Renal cortex interstitium (tissue), 15 donors: ENCODE results near the gene SLC35B4. TPM values are rescaled to one million over a fixed set of nuclear protein-coding genes. Genes with fewer than 3 reads are reported as not detected.
A peak's percentile ranks its signal among the peaks of the same experiment; 100 is the strongest.

Source experiments
- DNase-seq, 11 donors: peaks; one replicate each; pipeline ENCODE4 v3.0.0-alpha.2; 2013; ENCODE audit warnings: low read depth in 9 of 11, low spot score in 4 of 11; ENCODE audit errors: extremely low read depth in 1 of 11
- long read RNA-seq, 16 experiments: transcript quantifications; one replicate each; lab custom pipeline, GENCODE V29; 2026
- polyA plus RNA-seq, 3 donors: library from polyadenylated mRNA; unstranded; fragments of 120-200 nt; gene quantifications; one replicate each; pipeline ENCODE4 v1.2.1, GENCODE V29; 2013; ENCODE audit not compliant: insufficient read length in 3 of 3

Gene SLC35B4, protein sequence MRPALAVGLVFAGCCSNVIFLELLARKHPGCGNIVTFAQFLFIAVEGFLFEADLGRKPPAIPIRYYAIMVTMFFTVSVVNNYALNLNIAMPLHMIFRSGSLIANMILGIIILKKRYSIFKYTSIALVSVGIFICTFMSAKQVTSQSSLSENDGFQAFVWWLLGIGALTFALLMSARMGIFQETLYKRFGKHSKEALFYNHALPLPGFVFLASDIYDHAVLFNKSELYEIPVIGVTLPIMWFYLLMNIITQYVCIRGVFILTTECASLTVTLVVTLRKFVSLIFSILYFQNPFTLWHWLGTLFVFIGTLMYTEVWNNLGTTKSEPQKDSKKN
- 10 to 100 TPM; 26.3 to 30.1 (median 29.7) TPM for polyA plus RNA-seq
- long read RNA-seq, donor 1, full-length matches to known transcripts: 2 of 2 reads
- long read RNA-seq, donor 1, partial matches to known transcripts: 0 of 2 reads
- long read RNA-seq, donor 1, other reads (novel, unspliced or antisense): 0 of 2 reads
- long read RNA-seq, donor 2, full-length matches to known transcripts: 7 of 7 reads
- long read RNA-seq, donor 2, partial matches to known transcripts: 0 of 7 reads
- long read RNA-seq, donor 2, other reads (novel, unspliced or antisense): 0 of 7 reads
- long read RNA-seq, donor 3, full-length matches to known transcripts: 2 of 2 reads
- long read RNA-seq, donor 3, partial matches to known transcripts: 0 of 2 reads
- long read RNA-seq, donor 3, other reads (novel, unspliced or antisense): 0 of 2 reads
- long read RNA-seq, donor 4, full-length matches to known transcripts: 6 of 6 reads
- long read RNA-seq, donor 4, partial matches to known transcripts: 0 of 6 reads
- long read RNA-seq, donor 4, other reads (novel, unspliced or antisense): 0 of 6 reads
- long read RNA-seq, donor 5: 0 reads
- long read RNA-seq, donor 6, full-length matches to known transcripts: 6 of 6 reads
- long read RNA-seq, donor 6, partial matches to known transcripts: 0 of 6 reads
- long read RNA-seq, donor 6, other reads (novel, unspliced or antisense): 0 of 6 reads
- long read RNA-seq, donor 7, full-length matches to known transcripts: 10 of 10 reads
- long read RNA-seq, donor 7, partial matches to known transcripts: 0 of 10 reads
- long read RNA-seq, donor 7, other reads (novel, unspliced or antisense): 0 of 10 reads
- long read RNA-seq, donor 8: 0 reads
- long read RNA-seq, donor 9, full-length matches to known transcripts: 4 of 4 reads
- long read RNA-seq, donor 9, partial matches to known transcripts: 0 of 4 reads
- long read RNA-seq, donor 9, other reads (novel, unspliced or antisense): 0 of 4 reads
- long read RNA-seq, donor 10: 0 reads
- long read RNA-seq, donor 11, full-length matches to known transcripts: 4 of 4 reads
- long read RNA-seq, donor 11, partial matches to known transcripts: 0 of 4 reads
- long read RNA-seq, donor 11, other reads (novel, unspliced or antisense): 0 of 4 reads
- long read RNA-seq, donor 12, full-length matches to known transcripts: 1 of 1 reads
- long read RNA-seq, donor 12, partial matches to known transcripts: 0 of 1 reads
- long read RNA-seq, donor 12, other reads (novel, unspliced or antisense): 0 of 1 reads
- long read RNA-seq, donor 13: 0 reads
- long read RNA-seq, donor 14, full-length matches to known transcripts: 5 of 5 reads
- long read RNA-seq, donor 14, partial matches to known transcripts: 0 of 5 reads
- long read RNA-seq, donor 14, other reads (novel, unspliced or antisense): 0 of 5 reads
- long read RNA-seq, donor 15, full-length matches to known transcripts: 1 of 1 reads
- long read RNA-seq, donor 15, partial matches to known transcripts: 0 of 1 reads
- long read RNA-seq, donor 15, other reads (novel, unspliced or antisense): 0 of 1 reads
- long read RNA-seq, donor 16, full-length matches to known transcripts: 12 of 17 reads
- long read RNA-seq, donor 16, partial matches to known transcripts: 5 of 17 reads
- long read RNA-seq, donor 16, other reads (novel, unspliced or antisense): 0 of 17 reads

DNA sequence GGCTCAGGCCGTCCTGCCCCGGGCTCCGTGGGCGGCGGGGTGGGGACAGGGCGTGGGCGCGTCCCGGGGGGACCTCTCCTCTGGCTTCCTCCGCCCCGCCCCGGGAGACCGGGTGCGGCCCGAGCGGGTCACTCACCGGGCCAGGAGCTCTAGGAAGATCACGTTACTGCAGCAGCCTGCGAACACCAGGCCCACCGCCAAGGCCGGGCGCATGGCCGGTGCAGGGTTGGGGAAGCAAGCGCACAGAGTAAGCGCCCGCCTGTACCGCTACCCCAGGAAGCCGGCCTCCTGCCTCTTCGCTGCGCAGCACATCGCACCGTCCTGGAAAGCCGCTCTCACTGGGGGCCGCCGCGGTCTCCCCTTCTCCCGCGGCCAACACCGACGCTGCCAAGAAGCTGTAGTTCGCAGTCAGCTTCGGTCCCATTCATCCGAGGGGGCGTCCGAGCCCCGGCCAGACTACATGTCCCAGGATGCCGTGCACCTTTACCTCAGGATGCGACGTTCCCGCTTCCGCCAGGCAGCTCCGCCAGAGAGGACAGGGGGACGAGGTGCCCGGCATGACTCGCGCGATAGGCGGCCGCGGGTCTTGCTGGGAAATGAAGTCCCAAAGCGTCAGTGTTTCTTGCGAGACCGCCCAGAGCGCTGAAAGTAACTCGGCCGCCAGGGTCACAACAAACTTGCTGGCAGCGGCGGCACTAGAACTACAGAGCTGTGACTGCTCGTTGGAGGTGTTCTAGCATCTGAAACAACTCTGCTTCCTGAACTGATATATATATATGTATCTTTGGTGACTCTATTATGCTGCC lies at the start of gene SLC35B4:
Gene SLC35B4, minus strand, starts transcription at position 392 of the 806 bp plus-strand sequence. Its CDS starts 179 bp downstream, at position 213.
- DNase-seq: peak; percentile 85 to 97 (median 94)

DNA sequence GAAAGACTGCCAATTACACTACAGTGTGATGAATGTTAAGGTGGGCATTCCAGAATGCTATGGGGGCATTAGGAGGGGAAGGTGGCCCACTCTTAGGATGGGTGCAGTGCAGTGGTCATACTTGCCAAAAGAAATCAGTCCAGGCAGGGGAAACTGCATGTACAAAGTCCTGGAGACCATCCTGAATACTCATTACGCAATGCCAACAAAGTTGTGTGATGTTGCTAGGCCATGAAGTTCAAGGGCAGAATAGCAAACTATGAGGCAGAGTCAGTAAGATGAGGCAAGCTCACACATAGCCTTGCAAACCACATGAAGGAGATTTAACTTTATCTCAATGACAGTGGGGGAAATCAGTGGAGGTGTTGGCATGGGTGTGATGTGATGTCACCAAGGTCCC lies 49.8 kb upstream of the SLC35B4 start:
- no peak for DNase-seq

DNA sequence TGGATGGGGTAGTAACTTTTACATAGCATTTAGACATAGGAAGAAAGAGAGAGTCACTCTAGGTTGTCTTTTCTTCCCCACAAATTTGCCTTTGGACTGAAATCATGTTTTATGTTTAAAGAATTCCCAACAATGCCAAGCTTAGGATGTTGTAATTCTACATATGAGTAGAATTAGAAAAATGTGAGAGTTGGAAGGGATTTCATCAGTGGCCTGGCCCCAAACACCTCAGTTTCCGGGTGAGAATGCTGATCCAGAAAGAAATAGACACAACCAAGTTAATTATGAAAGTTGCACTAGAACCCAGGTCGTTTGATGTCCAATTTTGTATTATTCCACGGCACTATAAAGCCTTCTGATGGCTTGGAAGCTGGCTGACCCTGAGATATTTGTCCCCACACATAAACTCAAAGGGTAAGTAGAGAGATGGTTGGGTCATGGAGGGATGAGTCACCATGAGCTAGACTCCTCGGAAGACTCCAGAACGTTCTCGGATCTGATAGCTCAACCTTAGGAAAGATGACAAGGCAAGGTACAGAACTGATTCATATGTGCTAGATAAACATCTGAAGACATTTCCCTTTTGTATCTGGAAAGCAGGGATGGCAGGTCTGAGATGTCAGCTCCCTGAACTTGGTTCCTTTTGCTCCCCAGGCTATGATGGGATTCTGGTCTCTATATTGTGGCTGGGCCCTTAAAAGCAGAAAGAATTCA lies 48.8 kb upstream of the SLC35B4 start:
- DNase-seq: no peak

DNA sequence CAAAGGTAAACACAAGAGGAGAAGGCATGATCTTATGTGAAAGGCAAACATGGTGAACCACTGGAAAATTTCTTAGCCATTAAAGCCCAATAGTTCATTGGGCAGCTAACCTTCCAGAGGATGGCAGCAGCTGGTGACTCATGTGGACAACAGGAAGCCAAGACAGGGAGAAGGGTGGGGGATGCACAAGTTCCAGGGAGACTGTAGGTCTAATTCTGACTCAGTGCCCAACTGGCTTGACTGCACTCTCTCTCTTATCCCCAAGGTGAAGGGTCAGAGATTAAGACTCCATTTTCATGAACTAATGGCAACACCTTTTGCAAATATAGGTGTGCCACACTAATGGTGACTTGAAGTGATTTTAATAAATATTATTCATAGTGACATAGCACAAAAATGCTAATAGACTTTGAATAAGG lies 47.9 kb upstream of the SLC35B4 start:
- no peak for DNase-seq

DNA sequence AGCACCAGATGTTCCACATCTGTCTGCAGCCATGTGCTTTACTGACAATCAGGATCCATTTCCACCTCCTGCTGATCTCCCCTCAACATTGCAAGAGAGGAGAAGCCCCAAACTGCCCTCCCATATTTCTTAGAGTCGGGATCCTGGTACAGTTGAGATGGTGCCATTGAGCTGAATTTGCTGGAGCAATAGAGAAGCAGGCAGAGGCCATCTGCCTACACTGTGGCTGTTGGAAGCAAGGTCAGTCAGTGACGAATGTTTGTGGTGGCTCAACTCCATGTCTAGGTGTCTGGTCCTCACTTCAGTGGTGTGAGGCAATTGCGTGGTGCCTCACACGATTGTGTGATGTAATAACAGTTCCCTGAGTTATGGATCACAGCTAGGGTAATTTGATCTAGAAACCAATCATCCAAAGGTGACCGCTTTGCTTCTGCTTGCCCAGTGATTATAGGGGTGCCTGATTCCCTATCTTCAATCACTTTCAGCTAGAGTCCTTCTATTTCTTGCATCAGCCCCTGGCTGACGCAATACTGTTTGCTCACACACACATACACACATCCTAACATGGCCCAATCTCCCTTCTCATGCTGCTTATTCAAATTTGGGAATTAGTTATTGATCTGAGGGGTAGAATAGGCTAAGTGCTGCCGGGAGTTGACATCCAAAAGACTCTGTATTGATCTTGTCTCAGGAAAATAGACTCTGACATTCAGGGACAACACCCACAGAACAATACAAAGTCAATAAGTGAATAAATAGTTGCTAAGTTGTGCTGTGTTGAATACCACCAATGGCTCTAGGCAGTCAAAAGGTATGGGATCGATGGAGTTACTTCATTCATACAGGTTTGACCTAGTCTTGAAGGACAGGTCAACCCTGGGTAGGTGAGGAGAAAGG lies 46.1 kb upstream of the SLC35B4 start:
- DNase-seq: no peak

DNA sequence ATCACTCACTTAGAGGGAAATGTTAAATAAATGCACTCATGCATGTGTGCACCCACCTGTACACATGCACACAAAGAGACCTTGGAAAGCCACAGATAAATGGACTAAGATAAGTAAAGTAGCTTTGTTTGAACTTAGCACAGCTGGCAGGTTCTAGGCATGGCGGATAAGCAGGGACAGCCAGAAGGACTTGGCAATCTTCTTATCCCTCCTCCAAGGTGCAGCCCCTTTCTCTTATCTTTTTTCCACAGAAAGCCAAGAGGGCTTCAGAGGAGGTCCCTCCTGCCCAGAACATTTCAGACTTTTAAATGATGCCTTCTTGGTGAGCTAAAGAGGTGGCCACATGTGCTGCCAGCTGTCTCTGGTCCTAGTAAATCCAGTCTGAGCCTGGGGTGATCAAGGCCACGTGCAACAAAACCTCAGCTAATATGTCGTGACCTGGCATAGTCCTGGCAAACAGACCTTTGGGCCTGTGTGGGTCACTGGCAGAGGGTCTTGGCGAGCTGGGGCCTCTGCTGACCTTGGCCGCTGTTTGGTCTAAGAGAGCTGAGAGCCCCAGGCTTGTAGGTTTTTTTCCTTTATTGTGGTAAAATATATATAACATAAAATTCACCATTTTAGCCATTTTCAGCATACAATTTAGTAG lies 43.2 kb upstream of the SLC35B4 start:
- no peak for DNase-seq

DNA sequence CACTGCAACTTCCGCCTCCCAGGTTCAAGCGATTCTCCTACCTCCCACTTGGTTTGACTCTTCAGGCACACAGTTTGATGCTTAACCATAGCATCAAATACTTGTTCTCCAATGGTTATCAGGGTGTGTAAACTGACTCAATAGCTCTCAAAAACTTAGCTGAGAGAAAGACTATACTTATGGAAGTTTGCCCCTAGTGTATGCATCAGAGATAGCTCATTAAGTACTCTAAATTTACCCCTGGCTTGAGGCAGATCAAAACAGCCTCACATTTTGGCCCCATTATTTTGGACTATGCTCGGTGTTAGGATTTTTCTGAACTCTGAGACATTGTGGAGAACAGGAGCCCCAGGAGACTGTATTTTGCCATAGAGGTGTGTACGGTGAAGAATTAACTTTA lies 40.8 kb upstream of the SLC35B4 start:
- no peak for DNase-seq

DNA sequence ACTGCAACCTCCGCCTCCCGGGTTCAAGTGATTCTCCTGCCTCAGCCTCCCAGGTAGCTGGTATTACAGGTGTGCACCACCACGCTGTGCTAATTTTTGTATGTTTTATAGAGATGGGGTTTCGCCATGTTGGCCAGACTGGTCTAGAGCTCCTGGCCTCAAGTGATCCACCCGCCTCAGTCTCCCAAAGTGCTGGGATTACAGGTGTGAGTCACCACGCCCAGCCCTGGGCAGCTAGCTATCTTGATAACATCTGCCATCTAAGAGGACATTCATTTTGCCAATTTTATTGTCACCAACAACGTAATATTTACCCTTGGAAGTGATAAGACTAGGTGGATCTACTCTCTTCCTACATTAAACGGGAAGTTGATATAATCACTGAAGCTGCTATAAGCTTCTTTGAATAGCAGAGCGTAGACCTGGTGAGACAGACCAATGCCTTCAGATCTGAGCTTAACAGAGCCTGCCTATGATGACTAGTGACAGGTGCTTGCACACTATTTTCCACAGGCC lies 39.7 kb upstream of the SLC35B4 start:
- DNase-seq: no peak

DNA sequence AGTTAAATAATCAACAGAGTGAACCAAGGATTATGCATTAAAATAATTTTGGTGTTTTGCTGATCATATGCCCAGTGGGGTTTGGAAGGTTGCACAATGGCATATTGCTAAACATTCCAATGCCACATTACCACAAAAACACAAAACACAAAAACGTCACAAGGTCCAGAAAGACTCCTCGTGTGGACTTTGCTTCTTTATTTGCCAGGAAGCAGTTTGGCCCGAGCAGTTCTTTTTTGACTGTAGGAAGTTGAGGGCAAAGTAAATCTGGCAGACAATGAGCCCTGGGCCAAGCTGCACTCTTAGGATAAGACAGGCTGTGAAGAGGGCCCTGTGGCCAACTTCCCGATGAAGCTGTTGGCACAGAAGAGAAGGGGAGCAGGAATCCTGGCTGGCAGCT lies 39.2 kb upstream of the SLC35B4 start:
- DNase-seq: peak in 1 of 11 donors; percentile 27

DNA sequence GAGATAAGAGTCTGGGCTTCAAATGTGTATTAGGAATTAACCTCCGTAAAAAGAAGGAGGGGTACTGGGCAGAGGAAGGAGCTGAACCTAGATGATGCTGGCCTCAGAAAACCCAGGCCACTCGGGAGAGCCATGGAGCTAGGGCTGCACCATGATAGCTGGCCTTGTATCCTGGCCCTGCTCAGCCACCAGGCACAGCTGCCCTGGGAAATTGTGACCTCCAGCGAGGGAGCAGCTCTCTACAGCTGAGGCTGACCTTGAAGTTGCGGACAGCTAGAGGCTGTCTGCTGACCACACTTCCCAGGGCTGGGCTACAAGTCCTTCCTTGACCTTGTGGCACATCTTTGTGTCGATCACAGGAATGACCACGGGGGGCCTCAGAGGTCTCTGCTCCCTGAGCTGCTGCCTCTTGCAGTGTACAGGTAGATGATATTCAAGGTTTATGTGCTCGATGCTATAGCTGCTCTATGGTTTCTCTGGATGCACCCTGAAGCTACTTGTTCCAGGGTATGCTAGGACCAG lies 38.3 kb upstream of the SLC35B4 start:
- no peak for DNase-seq

DNA sequence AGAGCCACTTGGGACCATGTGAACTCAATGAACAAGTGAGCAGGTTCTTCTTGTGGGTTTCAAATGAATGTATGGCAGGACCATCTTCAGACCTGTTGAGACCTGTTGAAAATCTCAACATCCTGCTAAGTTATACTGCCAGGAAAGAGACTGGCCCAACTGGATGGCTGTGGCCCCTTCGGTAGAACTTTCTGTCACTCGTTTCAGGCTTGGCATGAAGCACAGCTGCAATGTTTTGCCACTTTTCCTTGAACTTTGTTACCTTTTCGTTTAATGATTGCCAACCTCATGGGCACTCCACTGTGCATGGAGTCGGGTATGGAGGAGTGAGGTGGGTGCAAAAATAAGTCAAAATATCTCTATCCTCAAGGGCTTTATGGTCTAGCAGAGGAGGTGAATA lies 36.7 kb upstream of the SLC35B4 start:
- no peak for DNase-seq

DNA sequence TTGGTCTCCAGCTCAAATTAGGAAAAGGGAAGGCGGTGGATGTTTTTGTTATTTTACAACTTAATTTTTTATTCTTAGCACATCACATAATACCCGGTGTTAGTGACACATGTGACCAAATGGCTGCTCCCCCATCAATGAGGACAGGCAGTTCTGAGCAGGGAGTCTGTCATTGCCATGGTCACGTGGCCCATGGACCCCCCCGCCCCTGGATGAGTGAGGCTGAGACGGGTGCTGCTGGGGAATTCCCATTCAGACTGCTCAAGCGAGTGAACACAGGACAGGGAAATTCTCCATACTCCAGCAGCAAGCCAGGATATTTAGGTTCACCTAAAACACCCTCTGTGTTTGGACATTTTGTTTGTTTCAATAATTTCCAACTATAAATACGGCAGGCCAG lies 34.7 kb upstream of the SLC35B4 start:
- DNase-seq: no peak

DNA sequence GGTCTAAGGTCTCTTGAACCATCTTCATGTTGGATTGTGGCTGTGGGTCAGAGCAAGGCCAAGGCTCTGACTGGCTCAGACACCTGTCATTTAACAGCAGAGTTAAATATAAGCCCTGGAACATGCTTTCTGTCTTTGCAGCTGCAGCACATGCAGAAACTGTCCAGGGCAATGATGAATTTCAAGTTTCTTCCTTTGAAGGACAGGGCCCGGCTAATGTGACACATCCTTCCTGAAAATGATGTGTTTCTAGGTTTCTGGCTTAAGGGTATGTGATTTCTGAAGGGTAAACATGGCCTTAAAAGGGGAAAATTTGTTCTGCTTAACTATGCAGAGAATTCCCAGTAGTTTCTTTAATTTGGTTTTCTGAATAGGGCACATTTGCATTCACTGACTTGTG lies 34.0 kb upstream of the SLC35B4 start:
- no peak for DNase-seq

DNA sequence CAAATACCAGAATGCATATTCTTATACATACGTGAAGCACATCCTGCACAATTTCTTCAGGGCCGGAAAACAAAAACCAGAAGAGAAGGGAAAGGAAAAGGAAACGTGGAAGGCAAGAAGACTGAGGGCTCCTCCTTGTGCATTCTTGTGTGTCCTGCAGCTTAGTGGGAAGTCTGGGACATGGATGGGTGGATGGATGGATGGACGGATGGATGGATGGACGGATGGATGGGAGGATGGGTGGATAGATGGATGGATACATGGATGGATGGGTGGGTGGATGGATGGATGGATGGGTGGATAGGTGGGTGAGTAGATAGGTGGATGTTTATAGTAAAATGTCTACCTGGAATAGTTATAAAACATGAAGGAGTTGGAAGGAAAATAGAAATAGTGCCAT lies 30.8 kb upstream of the SLC35B4 start:
- no peak for DNase-seq

DNA sequence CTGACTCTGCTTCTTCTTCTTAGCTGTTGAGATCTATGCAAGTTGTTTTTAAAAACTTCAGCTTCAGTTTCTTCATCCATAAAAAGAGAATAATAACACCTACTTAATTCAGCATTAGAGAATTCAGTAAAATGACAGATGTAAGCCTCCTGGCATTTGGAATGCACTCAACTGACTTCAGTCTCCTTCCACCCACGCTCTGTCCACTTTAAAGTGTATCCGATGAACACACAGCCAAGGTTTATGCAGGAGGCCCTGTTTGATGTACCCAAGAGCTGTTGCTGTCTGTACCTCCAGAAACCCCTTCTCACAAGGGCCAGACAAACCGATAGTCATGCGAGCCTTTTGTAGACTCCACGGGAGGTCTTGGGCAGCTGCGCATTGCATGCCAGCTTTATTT lies 27.1 kb upstream of the SLC35B4 start:
- DNase-seq: no peak
